Kidney (tissue), 14 donors: ENCODE results near the gene NAGA. TPM values are rescaled to one million over a fixed set of nuclear protein-coding genes. Genes with fewer than 3 reads are reported as not detected.
A peak's percentile ranks its signal among the peaks of the same experiment; 100 is the strongest.

Experiments used
- DNase-seq, 5 donors: peaks; one replicate each; pipeline ENCODE4 v3.0.0-alpha.2; 2013 to 2020
- FAIRE-seq: peaks from 2 replicates; lab custom pipeline; 2012; peaks lifted over from hg19 to GRCh38; lab: Jason Lieb, UNC
- H3K27ac ChIP-seq, 2 donors: one replicate each; pipeline ENCODE4 v1.7.0; 2013; ENCODE audit warnings: low read depth in 2 of 2, low read length in 2 of 2, inconsistent platforms in 1 of 2
- H3K27me3 ChIP-seq: one replicate; pipeline ENCODE4 v1.7.1; 2013; ENCODE audit warnings: low read length, inconsistent platforms; ENCODE audit not compliant: control insufficient read depth, insufficient read depth
- H3K36me3 ChIP-seq, 3 donors: one replicate each; pipeline versions ENCODE4 v1.7.0 to v1.7.1; 2013; ENCODE audit warnings: low read length in 3 of 3, control low read depth in 1 of 3, inconsistent platforms in 1 of 3; ENCODE audit not compliant: insufficient read depth in 3 of 3, control insufficient read depth in 2 of 3
- H3K4me1 ChIP-seq, 3 donors: one replicate each; pipeline versions ENCODE4 v1.7.0 to v1.7.1; 2013; ENCODE audit warnings: low read length in 3 of 3, inconsistent platforms in 1 of 3, low read depth in 1 of 3; ENCODE audit not compliant: control insufficient read depth in 2 of 3, insufficient read depth in 2 of 3
- H3K4me3 ChIP-seq, 3 donors: one replicate each; pipeline versions ENCODE4 v1.7.0 to v1.8.1; 2013; ENCODE audit warnings: low read length in 3 of 3, control low read depth in 1 of 3, inconsistent platforms in 1 of 3
- H3K9ac ChIP-seq, 3 donors: one replicate each; pipeline versions ENCODE4 v1.7.0 to v1.7.1; 2013; ENCODE audit warnings: low read length in 3 of 3, control low read depth in 1 of 3, inconsistent platforms in 1 of 3
- H3K9me3 ChIP-seq, 3 donors: one replicate each; pipeline versions ENCODE4 v1.7.0 to v1.7.1; 2013; ENCODE audit warnings: low read length in 3 of 3, control low read depth in 1 of 3, inconsistent platforms in 1 of 3; ENCODE audit not compliant: control insufficient read depth in 2 of 3, insufficient read depth in 1 of 3
- intact Hi-C: fragments of 100-400 bp; cut with DNase I; formaldehyde crosslinking; loops from one replicate; pipeline ENCODE4 v1.11.1; 2022
- polyA plus RNA-seq: library from polyadenylated mRNA; stranded (reverse); fragments of 350-450 nt; fragmentation: Illumina TruSeq; extraction: RNeasy Lipid Tissue Mini Kit (QIAGEN cat#74804); gene quantifications from one replicate; pipeline ENCODE4 v1.2.3, GENCODE V29; 2014; ENCODE audit warnings: low read depth, low replicate concordance; ENCODE audit not compliant: insufficient read depth
- total RNA-seq: library from RNA; stranded (reverse); fragmentation: NEBNext Ultra II Directional; extraction: Animal tissue kit (Norgen Biotek cat#: 25700); gene quantifications from one replicate; pipeline ENCODE4 v1.2.1, GENCODE V29; 2021
- TF ChIP-seq, protein P1 (sequence below): IDR thresholded peaks from 3 replicates; pipeline ENCODE4 v1.5.1; 2012; ENCODE audit warnings: mild to moderate bottlenecking, moderate library complexity, borderline replicate concordance; ENCODE audit not compliant: insufficient read depth; ENCODE audit errors: extremely low read depth
- donor health status: control.
- donor health status: control.
- donor health status: control.
- donor health status: control.
- donor health status: control.
- donor health status: DM: yes; HTN: yes; CAD: no.
- donor health status: Normal renal cell carcinoma (clear cell type).

The NAGA gene
- total and polyA plus RNA-seq, 2 donors from 2014 or later, result 27.0 to 29.8 TPM

- peak in 1 of 5 donors; percentile 47 for DNase-seq
- TF ChIP-seq, protein P1, sequence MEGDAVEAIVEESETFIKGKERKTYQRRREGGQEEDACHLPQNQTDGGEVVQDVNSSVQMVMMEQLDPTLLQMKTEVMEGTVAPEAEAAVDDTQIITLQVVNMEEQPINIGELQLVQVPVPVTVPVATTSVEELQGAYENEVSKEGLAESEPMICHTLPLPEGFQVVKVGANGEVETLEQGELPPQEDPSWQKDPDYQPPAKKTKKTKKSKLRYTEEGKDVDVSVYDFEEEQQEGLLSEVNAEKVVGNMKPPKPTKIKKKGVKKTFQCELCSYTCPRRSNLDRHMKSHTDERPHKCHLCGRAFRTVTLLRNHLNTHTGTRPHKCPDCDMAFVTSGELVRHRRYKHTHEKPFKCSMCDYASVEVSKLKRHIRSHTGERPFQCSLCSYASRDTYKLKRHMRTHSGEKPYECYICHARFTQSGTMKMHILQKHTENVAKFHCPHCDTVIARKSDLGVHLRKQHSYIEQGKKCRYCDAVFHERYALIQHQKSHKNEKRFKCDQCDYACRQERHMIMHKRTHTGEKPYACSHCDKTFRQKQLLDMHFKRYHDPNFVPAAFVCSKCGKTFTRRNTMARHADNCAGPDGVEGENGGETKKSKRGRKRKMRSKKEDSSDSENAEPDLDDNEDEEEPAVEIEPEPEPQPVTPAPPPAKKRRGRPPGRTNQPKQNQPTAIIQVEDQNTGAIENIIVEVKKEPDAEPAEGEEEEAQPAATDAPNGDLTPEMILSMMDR, result no peak
- H3K36me3 ChIP-seq, result peaks cover 0 to 6% (median 0%) of the 10 kb centered on the region in 3 donors
- no peaks in the 10 kb centered on the region for H3K9me3 ChIP-seq
- H3K9ac ChIP-seq, result no peak overlapping the region
- intact Hi-C loops, result no loop called here
- no peak overlapping the region for H3K27ac ChIP-seq
- peaks cover 2 to 15% (median 9%) of the 10 kb centered on the region in 3 donors for H3K4me1 ChIP-seq
- no peaks in the 10 kb centered on the region for H3K27me3 ChIP-seq
- FAIRE-seq, result no peak
- H3K4me3 ChIP-seq, result no peak overlapping the region
These were observed 4.4 kb downstream of the NAGA start for GRCh38 chr22:42066126-42066761.

DNA sequence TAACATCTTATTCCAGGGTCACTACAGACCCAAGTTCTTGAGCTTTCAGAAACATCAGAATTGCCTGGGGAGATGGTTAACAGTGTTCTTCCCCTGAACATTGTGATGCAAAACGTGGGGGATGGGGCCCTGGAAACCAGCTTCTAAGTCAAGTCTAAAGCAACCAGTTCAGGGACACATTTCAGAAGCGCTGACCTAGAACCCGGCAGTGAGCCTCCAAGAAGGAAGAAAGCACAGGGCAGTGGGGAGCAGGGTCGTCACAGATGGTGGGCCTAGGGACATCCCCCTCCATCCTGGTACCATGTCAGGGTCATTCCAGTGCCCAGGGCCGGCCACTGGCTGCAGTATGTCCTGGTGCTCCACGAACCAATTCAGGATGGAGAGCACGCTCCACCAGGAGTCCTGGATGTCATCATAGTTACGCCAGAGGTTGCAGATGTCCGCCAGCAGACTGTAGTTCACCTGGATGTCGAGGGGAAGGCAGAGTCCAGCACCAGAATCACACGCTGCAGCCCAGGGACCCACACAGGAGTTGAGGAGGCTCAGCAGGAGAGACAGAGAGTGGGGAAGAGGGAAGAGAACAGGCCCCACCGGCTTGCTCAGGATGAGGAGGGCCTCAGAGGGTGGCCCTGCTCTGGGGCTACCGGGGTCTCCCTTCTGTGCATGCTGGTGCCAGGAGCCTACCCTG, 5.0 kb downstream of the NAGA start:
- Histone ChIP-seq H3K9me3 (no peaks in the 10 kb centered on the region), H3K36me3 (peaks cover 0 to 8% (median under 1%) of the 10 kb centered on the region in 3 donors), H3K4me1 (peaks cover 0 to 12% (median 9%) of the 10 kb centered on the region in 3 donors), H3K27me3 (no peaks in the 10 kb centered on the region), H3K9ac (no peak overlapping the region), H3K4me3 (no peak overlapping the region), H3K27ac (no peak overlapping the region)
- peak in 1 of 5 donors; percentile 43 for DNase-seq
- intact Hi-C loops, result no loop called here
- FAIRE-seq, result no peak
- TF ChIP-seq, protein P1, result no peak

GRCh38 chr22:42064629-42065028, 6.0 kb downstream of the NAGA start:
- peaks cover 0 to 12% (median 10%) of the 10 kb centered on the region in 3 donors for H3K36me3 ChIP-seq
- H3K4me1 ChIP-seq, result peaks cover 0 to 6% (median 4%) of the 10 kb centered on the region in 3 donors
- H3K27me3 ChIP-seq, result no peaks in the 10 kb centered on the region
- DNase-seq (peak in 1 of 5 donors; percentile 3), FAIRE-seq (no peak)
- TF ChIP-seq, protein P1, result no peak
- H3K4me3 ChIP-seq, result no peak overlapping the region
- intact Hi-C loops, result no loop called here
- H3K9me3 ChIP-seq, result no peaks in the 10 kb centered on the region
- H3K9ac ChIP-seq, result no peak overlapping the region
- H3K27ac ChIP-seq, result no peak overlapping the region
